Left lung (tissue), 10 donors: ENCODE results near the gene PPP2R2C. TPM values are rescaled to one million over a fixed set of nuclear protein-coding genes. Genes with fewer than 3 reads are reported as not detected.

Source experiments
- ATAC-seq: fragments of 200-7000 bp; cut with Tn5 transposase; one replicate; pipeline ENCODE4 v1.9.1; 2020; ENCODE audit warnings: moderate library complexity
- DNase-seq, 4 donors: peaks; one replicate each; pipeline ENCODE4 v3.0.0-alpha.2; 2013 to 2020
- H3K27ac ChIP-seq, 2 donors: fragments of 200-600 bp; sonication (generic) in 1 of 2; one replicate each; pipeline versions ENCODE4 v1.5.0 to v1.8.0; 2020 to 2021
- H3K27me3 ChIP-seq, 2 donors: fragments of 200-600 bp; sonication (generic) in 1 of 2; one replicate each; pipeline versions ENCODE4 v1.5.0 to v1.8.0; 2020 to 2021
- H3K36me3 ChIP-seq, 2 donors: fragments of 200-600 bp; sonication (generic) in 1 of 2; one replicate each; pipeline versions ENCODE4 v1.5.0 to v1.8.0; 2020 to 2021
- H3K4me1 ChIP-seq, 2 donors: fragments of 200-600 bp; one replicate each; pipeline ENCODE4 v1.8.0; 2021
- H3K4me3 ChIP-seq, 2 donors: fragments of 200-600 bp; sonication (generic) in 1 of 2; one replicate each; pipeline versions ENCODE4 v1.5.0 to v1.8.0; 2020 to 2021; ENCODE audit warnings: mild to moderate bottlenecking in 1 of 2
- H3K9me3 ChIP-seq, 2 donors: fragments of 200-600 bp; sonication (generic) in 1 of 2; one replicate each; pipeline versions ENCODE4 v1.5.0 to v1.8.0; 2020 to 2021
- CTCF ChIP-seq, 2 donors: fragments of 200-600 bp; sonication (generic) in 1 of 2; IDR thresholded peaks; one replicate each; pipeline versions ENCODE4 v1.5.0 to v1.8.0; 2021; ENCODE audit warnings: antibody characterized with exemption in 2 of 2
- intact Hi-C, 2 donors: fragments of 100-400 bp; cut with DNase I; formaldehyde crosslinking; loops; one replicate each; pipeline versions ENCODE4 v1.11.2 to v1.14.2; 2022
- polyA plus RNA-seq, 6 donors: library from polyadenylated mRNA; unstranded; fragments of 120-200 nt; gene quantifications; one replicate each; pipeline ENCODE4 v1.2.1, GENCODE V29; 2013; ENCODE audit not compliant: insufficient read length in 6 of 6
- total RNA-seq, 2 donors: library from RNA; stranded (reverse); fragmentation: NEBNext Ultra II Directional; extraction: Animal tissue kit (Norgen Biotek cat#: 25700); gene quantifications; one replicate each; pipeline ENCODE4 v1.2.1, GENCODE V29; 2021
- donor health status: DM: no; HTN: yes; CAD: no.
- donor health status: DM: no; HTN: no; CAD: no.

PPP2R2C gene
- total and polyA plus RNA-seq, 8 donors, result 0.29 to 0.50 (median 0.43) TPM; not detected in 1

- peak in 1 of 4 donors; percentile 38 for DNase-seq
- Histone ChIP-seq H3K27me3 (peaks cover 10 to 73% of the 10 kb centered on the region in 2 donors), H3K9me3 (no peaks in the 10 kb centered on the region), H3K27ac (no peak overlapping the region), H3K4me3 (no peak overlapping the region), H3K36me3 (no peaks in the 10 kb centered on the region), H3K4me1 (no peaks in the 10 kb centered on the region)
- no peak for ATAC-seq
- intact Hi-C loops, result no loop called here
- TF ChIP-seq CTCF (IDR thresholded peaks at IDR 0.05), result no peak
Measured at GRCh38 chr4:6402566-6403399, 69.6 kb downstream of the PPP2R2C start.

- Histone ChIP-seq H3K27ac (no peak overlapping the region), H3K36me3 (no peaks in the 10 kb centered on the region), H3K4me1 (no peaks in the 10 kb centered on the region), H3K4me3 (no peak overlapping the region), H3K9me3 (no peaks in the 10 kb centered on the region), H3K27me3 (peaks cover 10 to 78% of the 10 kb centered on the region in 2 donors)
- DNase-seq (no peak), ATAC-seq (no peak)
- no peak for TF ChIP-seq CTCF (IDR thresholded peaks at IDR 0.05)
- intact Hi-C loops, result no loop called here
Measured at GRCh38 chr4:6401797-6402196, 70.6 kb downstream of the PPP2R2C start.

- DNase-seq, result no peak
- intact Hi-C loops, result no loop called here
Measured at GRCh38 chr4:6396696-6397236, 75.6 kb downstream of the PPP2R2C start.

GRCh38 chr4:6395466-6396228, 76.8 kb downstream of the PPP2R2C start:
- no peak for TF ChIP-seq CTCF (IDR thresholded peaks at IDR 0.05)
- Histone ChIP-seq H3K27me3 (peaks cover 0 to 56% of the 10 kb centered on the region in 2 donors), H3K4me1 (no peaks in the 10 kb centered on the region), H3K36me3 (no peaks in the 10 kb centered on the region), H3K27ac (no peak overlapping the region), H3K4me3 (no peak overlapping the region), H3K9me3 (no peaks in the 10 kb centered on the region)
- peak in 1 of 4 donors; percentile 66 for DNase-seq
- intact Hi-C loops, result no loop called here
- no peak for ATAC-seq

More at GRCh38 chr4:6396696-6397236, 75.6 kb downstream of the PPP2R2C start:
- H3K27me3 ChIP-seq, result peaks cover 0 to 58% of the 10 kb centered on the region in 2 donors
- H3K27ac ChIP-seq, result no peak overlapping the region
- H3K4me1 ChIP-seq, result no peaks in the 10 kb centered on the region
- no peaks in the 10 kb centered on the region for H3K36me3 ChIP-seq
- no peaks in the 10 kb centered on the region for H3K9me3 ChIP-seq
- no peak for TF ChIP-seq CTCF (IDR thresholded peaks at IDR 0.05)
- no peak for ATAC-seq
- H3K4me3 ChIP-seq, result no peak overlapping the region

GRCh38 chr4:6394671-6395081, 77.7 kb downstream of the PPP2R2C start:
- Histone ChIP-seq H3K4me1 (no peaks in the 10 kb centered on the region), H3K36me3 (no peaks in the 10 kb centered on the region), H3K9me3 (no peaks in the 10 kb centered on the region), H3K4me3 (no peak overlapping the region), H3K27ac (no peak overlapping the region), H3K27me3 (peaks cover 0 to 62% of the 10 kb centered on the region in 2 donors)
- ATAC-seq (no peak), DNase-seq (peak in 1 of 4 donors; percentile 72)
- TF ChIP-seq CTCF (IDR thresholded peaks at IDR 0.05), result no peak
- intact Hi-C loops, result no loop called here
